H1 (cell line): Measurements from ENCODE around the gene CASR. TPM values are rescaled to one million over a fixed set of nuclear protein-coding genes. Genes with fewer than 3 reads are reported as not detected.

ENCODE experiments used
- CBX5 ChIP-seq: fragments of 300-800, 300-1000 bp; sonication (generic); IDR thresholded peaks from 2 replicates; pipeline ENCODE4 v1.7.1; 2016; ENCODE audit warnings: antibody characterized with exemption, low read length, low read depth
- CHD7 ChIP-seq: fragments of 300-600 bp; sonication (generic); IDR thresholded peaks from 2 replicates; pipeline ENCODE4 v1.7.1; 2012; ENCODE audit warnings: low read length, moderate library complexity, mild to moderate bottlenecking, inconsistent platforms; ENCODE audit not compliant: insufficient replicate concordance
- CREB1 ChIP-seq: IDR thresholded peaks from 2 replicates; pipeline ENCODE4 v1.6.1; 2012; ENCODE audit warnings: inconsistent platforms
- KDM4A ChIP-seq: IDR thresholded peaks from one replicate; pipeline ENCODE4 v1.7.1; 2012; ENCODE audit warnings: low read depth, mild to moderate bottlenecking, moderate library complexity, low read length, inconsistent platforms; ENCODE audit not compliant: severe bottlenecking
- MAFK ChIP-seq: IDR thresholded peaks from 2 replicates; pipeline ENCODE4 v1.6.1; 2012; ENCODE audit warnings: low read depth, mild to moderate bottlenecking, improper control_type of control experiment, low read length
- NANOG ChIP-seq: IDR thresholded peaks from 2 replicates; pipeline ENCODE4 v1.6.1; 2011; ENCODE audit warnings: low read length, low read depth, mild to moderate bottlenecking, inconsistent platforms; ENCODE audit not compliant: insufficient read depth, poor library complexity, severe bottlenecking
- NRF1 ChIP-seq: IDR thresholded peaks from 2 replicates; pipeline ENCODE4 v1.6.1; 2011; ENCODE audit warnings: mild to moderate bottlenecking, low read depth, low read length, improper control_type of control experiment
- SIN3A ChIP-seq, 2 experiments: IDR thresholded peaks in 1 of 2; conservative IDR thresholded peaks in 1 of 2; 2 replicates each; pipeline ENCODE4 v1.6.1; 2011 to 2012; ENCODE audit warnings: low read length in 2 of 2, improper control_type of control experiment in 1 of 2, low read depth in 1 of 2, mild to moderate bottlenecking in 1 of 2
- SRF ChIP-seq: IDR thresholded peaks from 2 replicates; pipeline ENCODE4 v1.6.1; 2011; ENCODE audit warnings: mild to moderate bottlenecking, low read depth, low read length, moderate library complexity
- TEAD4 ChIP-seq: IDR thresholded peaks from 2 replicates; pipeline ENCODE4 v1.6.1; 2012; ENCODE audit warnings: low read depth, low read length, inconsistent platforms, mixed read lengths
- polyA plus RNA-seq, 7 experiments: library from polyadenylated mRNA; depleted of rRNA in 3 of 7; stranded (reverse) in 5 of 7; unstranded in 2 of 7; fragments of >200 nt in 5 of 7; fragments of 200-250 nt in 2 of 7; gene quantifications; 1 replicate in 5 of 7; 2 replicates in 1 of 7; 4 replicates in 1 of 7; pipeline versions ENCODE4 v1.2.1 to v1.2.3, GENCODE V29; 2011 to 2013; ENCODE audit warnings: missing spikeins in 2 of 7, mixed read lengths in 2 of 7
- total RNA-seq: library from RNA; stranded (reverse); fragmentation: NEBNext Ultra II Directional; extraction: Animal tissue kit (Norgen Biotek cat#: 25700); gene quantifications from 2 replicates; pipeline ENCODE4 v1.2.1, GENCODE V29; 2021

Gene CASR
- total and polyA plus RNA-seq, 2 of the 8 experiments (the other 6 are each of a cell fraction or from before 2014, with no cell fraction given) = 0.36 to 0.58 TPM

GRCh38 chr3:122298239-122298638 is 114.8 kb downstream of the CASR start (continued):
- TF ChIP-seq CHD7 (no peak), SIN3A (conservative IDR thresholded peaks at IDR 0.05 in 1 of 2, IDR thresholded peaks at IDR 0.05 in 1 of 2; ENCODE audit: low read depth in 1 of 2, low read length in 2 of 2) (no peak), CREB1 (no peak), NRF1 (no peak), SRF (no peak), MAFK (no peak), NANOG (no peak), CBX5 (no peak), TEAD4 (no peak), KDM4A (no peak)
